ENCODE data around the gene CDH2. TPM values are rescaled to one million over a fixed set of nuclear protein-coding genes. Genes with fewer than 3 reads are reported as not detected.

Gene CDH2
- total and polyA plus RNA-seq, 2 experiments from 2014 or later, result 81.8 to 117 TPM

DNA sequence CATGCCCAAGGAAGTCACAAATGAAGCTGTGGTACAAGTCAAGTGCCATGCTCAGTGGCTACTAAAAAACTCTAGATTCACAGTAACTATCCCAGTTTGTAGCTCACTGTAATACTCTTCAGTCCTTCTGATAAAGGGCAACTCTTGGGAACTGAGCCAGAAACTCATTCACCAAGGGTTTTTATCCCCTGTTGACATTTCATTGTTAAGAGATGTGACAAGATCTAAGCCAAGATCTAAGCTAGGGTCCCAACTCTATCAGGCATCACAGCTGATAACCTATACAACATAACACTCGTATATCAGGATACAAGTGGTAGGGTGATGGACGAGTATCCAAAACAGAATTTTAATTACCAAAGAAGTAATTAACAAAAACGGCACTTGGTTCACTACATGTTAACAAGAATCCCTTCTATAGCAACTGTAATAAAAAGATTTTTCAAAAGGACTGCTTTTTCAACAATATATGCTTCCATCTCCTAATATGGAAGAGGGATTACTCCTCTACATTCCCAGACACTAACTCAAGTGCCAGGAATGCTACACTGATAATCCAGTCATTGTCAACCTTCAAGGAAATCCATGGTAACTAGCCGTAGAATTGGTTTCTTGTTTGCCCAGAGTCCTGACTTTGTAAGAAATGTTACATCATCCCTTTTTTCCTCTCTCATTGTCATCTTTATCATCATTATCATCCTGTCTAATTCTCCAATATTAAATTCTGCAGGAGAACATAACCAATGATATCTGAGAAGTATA, 111.7 kb downstream of the CDH2 start:
- no peaks in the 10 kb centered on the region for H4K20me1 ChIP-seq (ENCODE audit: insufficient read depth, poor library complexity, severe bottlenecking)
- peaks cover 9% of the 10 kb centered on the region for H3K4me1 ChIP-seq (ENCODE audit: insufficient read depth)
- peaks cover 5% of the 10 kb centered on the region for H3K9me3 ChIP-seq (ENCODE audit: low read depth)
- H2AFZ ChIP-seq, result no peak overlapping the region
- H3K27ac ChIP-seq, result peak overlapping the region; percentile 71
- H3K79me2 ChIP-seq, result peaks cover 33% of the 10 kb centered on the region
- TF ChIP-seq EZH2 (IDR thresholded peaks at IDR 0.05; ENCODE audit: borderline replicate concordance) (no peak), CTCF (IDR thresholded peaks at IDR 0.05; ENCODE audit: poor library complexity) (no peak), EZH2phosphoT487 (IDR thresholded peaks at IDR 0.05; ENCODE audit: low read depth, severe bottlenecking, unreplicated experiment) (no peak)
- H3K9me2 ChIP-seq (replicated peaks; ENCODE audit: insufficient read depth), result no peaks in the 10 kb centered on the region
- H3K36me3 ChIP-seq (replicated peaks; ENCODE audit: insufficient read depth, low read depth), result no peaks in the 10 kb centered on the region
- no peak overlapping the region for H3K4me3 ChIP-seq
- peak; percentile 38 for DNase-seq (ENCODE audit: low spot score)
- 62% methylated on average over 4 of the region's 4 CpGs for WGBS (ENCODE audit: low lambda C conversion rate, missing lambda C conversion rate)
- H3K4me2 ChIP-seq, result no peak overlapping the region
- no peaks in the 10 kb centered on the region for H3K27me3 ChIP-seq

- no peaks in the 10 kb centered on the region for H3K36me3 ChIP-seq (replicated peaks; ENCODE audit: insufficient read depth, low read depth)
- H3K79me2 ChIP-seq, result peaks cover 38% of the 10 kb centered on the region
- H3K27me3 ChIP-seq, result no peaks in the 10 kb centered on the region
- H3K9me2 ChIP-seq (replicated peaks; ENCODE audit: insufficient read depth), result no peaks in the 10 kb centered on the region
- 47% methylated on average over 2 of the region's 2 CpGs for whole genome bisulfite sequencing (ENCODE audit: low lambda C conversion rate, missing lambda C conversion rate)
- H3K27ac ChIP-seq, result peak overlapping the region; percentile 71
- H3K4me3 ChIP-seq, result no peak overlapping the region
- TF ChIP-seq EZH2 (IDR thresholded peaks at IDR 0.05; ENCODE audit: borderline replicate concordance) (no peak), EZH2phosphoT487 (IDR thresholded peaks at IDR 0.05; ENCODE audit: low read depth, severe bottlenecking, unreplicated experiment) (no peak), CTCF (IDR thresholded peaks at IDR 0.05; ENCODE audit: poor library complexity) (no peak)
- H4K20me1 ChIP-seq (ENCODE audit: insufficient read depth, poor library complexity, severe bottlenecking), result no peaks in the 10 kb centered on the region
- peaks cover 5% of the 10 kb centered on the region for H3K9me3 ChIP-seq (ENCODE audit: low read depth)
- no peak overlapping the region for H3K4me2 ChIP-seq
- H3K4me1 ChIP-seq (ENCODE audit: insufficient read depth), result peaks cover 9% of the 10 kb centered on the region
- H2AFZ ChIP-seq, result no peak overlapping the region
- no peak for DNase-seq (ENCODE audit: low spot score)
These were observed 113.0 kb downstream of the CDH2 start for GRCh38 chr18:28063926-28064325.

DNA sequence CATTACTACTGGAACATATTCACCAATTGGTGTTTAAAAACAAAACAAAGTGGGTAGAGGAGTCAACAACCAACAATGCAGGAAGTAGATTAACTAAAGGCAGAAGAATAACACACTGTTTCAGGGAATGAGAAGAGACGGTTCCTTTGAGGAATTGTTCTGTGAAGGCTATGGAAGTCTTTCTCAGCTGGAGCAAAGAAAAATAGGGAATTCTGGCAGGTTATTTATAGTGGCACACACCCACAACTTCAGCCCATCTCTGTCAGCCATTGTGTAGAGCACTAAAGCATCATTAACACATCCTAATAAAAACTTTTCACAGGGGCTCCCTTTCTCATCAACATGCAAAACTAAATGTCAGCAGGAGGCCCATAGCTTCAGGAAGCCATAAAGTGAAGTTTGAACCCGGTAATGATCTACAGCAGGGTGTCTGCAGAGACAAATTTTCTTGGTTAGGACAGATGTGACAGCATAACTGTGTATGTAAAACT, 113.6 kb downstream of the CDH2 start:
- peaks cover 41% of the 10 kb centered on the region for H3K79me2 ChIP-seq
- no peaks in the 10 kb centered on the region for H4K20me1 ChIP-seq (ENCODE audit: insufficient read depth, poor library complexity, severe bottlenecking)
- WGBS (ENCODE audit: low lambda C conversion rate, missing lambda C conversion rate), result 31% methylated on average over 2 of the region's 2 CpGs
- no peaks in the 10 kb centered on the region for H3K36me3 ChIP-seq (replicated peaks; ENCODE audit: insufficient read depth, low read depth)
- H2AFZ ChIP-seq, result no peak overlapping the region
- no peak overlapping the region for H3K4me2 ChIP-seq
- TF ChIP-seq EZH2phosphoT487 (IDR thresholded peaks at IDR 0.05; ENCODE audit: low read depth, severe bottlenecking, unreplicated experiment) (no peak), CTCF (IDR thresholded peaks at IDR 0.05; ENCODE audit: poor library complexity) (no peak)
- peak overlapping the region; percentile 71 for H3K27ac ChIP-seq
- no peaks in the 10 kb centered on the region for H3K27me3 ChIP-seq
- H3K4me3 ChIP-seq, result no peak overlapping the region
- H3K9me2 ChIP-seq (replicated peaks; ENCODE audit: insufficient read depth), result no peaks in the 10 kb centered on the region
- peaks cover 9% of the 10 kb centered on the region for H3K4me1 ChIP-seq (ENCODE audit: insufficient read depth)
- DNase-seq (ENCODE audit: low spot score), result no peak
- H3K9me3 ChIP-seq (ENCODE audit: low read depth), result peaks cover 5% of the 10 kb centered on the region
